Cerebellar cortex (tissue), 1 donor: ENCODE results near the gene FADS1.

ENCODE experiments used
- DNase-seq: peaks from one replicate; pipeline ENCODE4 v3.0.0-alpha.2; 2015; ENCODE audit warnings: low spot score

The FADS1 gene

DNA sequence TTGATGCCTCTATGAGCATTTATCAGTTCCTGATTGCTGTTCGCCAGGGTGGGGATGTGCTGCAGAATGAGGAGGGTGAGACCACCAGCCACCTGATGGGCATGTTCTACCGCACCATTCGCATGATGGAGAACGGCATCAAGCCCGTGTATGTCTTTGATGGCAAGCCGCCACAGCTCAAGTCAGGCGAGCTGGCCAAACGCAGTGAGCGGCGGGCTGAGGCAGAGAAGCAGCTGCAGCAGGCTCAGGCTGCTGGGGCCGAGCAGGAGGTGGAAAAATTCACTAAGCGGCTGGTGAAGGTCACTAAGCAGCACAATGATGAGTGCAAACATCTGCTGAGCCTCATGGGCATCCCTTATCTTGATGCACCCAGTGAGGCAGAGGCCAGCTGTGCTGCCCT, 21.3 kb downstream of the FADS1 start:
- no peak for DNase-seq

DNA sequence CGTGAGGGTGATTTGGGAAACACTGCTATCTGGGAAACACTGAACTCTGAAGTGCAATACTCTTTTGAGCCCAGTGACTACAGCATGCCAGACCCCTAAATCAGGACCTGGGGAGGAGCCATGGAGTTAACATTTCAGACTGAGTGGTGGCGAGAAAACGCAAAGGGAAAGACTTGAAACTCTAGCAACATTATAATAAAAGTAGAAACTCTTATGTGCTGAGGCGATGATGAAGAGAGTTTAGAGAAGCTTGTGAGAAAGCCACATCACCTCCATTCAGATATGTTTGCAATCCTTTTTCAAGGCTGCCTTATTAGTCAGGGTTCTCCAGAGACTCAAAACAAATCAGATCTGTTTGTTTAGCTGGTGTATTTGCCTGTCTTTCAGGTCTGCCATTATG, 22.2 kb downstream of the FADS1 start:
- DNase-seq: no peak

DNA sequence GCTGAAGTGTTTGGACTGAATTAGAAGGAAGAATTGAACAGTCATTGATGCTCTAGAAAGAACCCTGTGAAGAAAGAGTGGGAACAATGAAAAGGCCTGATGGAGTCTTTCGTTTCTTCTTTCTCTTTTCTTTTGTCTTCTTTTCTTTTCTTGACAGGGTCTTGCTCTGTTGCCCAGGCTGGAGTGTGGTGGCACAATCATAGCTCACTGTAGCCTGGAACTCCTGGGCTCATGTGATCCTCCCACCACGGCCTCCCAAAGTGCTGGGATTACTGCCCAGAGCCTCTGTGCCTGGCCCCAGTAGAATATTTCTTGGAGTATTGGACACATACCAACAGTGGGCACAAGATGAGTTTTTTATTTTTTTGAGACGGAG, 23.0 kb downstream of the FADS1 start:
- DNase-seq: no peak

DNA sequence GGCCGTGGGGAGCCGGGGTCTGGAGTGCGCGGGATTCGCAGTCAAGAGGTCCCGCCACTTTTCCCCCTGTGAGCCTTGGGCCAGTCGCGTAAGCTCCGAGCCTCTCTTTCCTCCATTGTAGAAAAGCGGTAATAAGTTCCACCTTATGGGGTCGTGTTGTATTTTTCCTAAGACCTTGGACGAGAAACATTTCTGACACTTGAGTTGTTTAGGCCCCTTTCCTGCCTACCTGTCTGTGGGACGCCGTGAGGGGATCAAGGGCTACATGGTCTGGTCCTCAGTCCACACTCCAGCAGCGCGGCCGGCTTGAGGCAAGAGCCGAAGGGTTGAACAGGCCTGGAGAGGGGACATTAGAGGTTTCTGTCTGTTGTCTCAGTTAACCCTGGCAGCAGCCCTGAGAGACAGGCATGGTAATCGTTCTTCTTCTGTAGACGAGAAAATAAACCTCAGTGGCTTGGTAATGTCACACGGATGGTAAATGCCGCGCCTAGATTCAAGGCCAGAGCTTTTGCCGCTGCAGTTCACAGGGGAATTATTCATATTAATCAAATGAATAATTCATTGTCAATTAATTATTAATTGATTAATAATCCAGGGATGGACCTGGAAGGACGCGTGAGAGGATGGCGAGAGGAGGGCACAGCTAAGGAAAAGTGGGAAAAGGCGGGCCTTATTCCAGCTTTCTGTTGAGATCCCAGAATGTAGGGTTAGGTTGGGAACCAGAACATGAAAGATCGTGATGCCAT, 23.5 kb downstream of the FADS1 start:
- DNase-seq: peak; percentile 20

DNA sequence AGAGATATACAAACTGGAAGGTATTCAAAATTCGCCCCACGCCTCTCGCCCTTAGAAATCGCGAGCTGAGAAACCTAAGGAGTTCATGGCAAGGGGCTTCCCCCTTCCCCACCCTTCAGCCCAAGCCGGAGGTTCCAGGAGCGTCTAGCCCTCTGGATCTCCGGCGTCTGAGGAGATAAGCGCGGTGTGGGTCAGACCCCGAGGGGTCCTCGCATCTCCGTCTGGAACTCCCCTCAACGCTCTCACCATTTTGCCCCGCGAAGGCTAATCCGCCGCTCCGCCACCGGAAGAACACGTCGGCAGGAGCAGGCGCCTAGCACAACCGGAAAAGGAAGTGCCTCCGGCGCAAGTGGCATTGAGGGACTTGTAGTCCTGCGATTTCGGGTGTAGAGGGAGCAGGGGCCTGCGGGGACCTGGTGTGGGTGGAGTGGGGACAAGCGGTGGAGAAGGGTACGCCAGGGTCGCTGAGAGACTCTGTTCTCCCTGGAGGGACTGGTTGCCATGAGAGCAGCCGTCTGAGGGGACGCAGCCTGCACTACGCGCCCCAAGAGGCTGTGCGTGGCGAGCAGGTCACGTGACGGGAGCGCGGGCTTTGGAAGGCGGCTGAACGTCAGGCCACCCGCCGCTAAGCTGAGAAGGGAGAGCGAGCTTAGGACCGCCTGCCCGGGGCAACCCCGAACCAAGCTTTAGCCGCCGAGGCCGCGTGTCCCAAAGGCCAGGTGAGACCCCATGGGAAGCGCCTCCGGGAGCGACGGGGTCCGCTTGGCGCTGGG, 24.3 kb downstream of the FADS1 start, which contains the start of the genes FEN1 and TMEM258:
Gene FEN1, plus strand, starts transcription at position 602 of the 773 bp plus-strand sequence. CDS start 2,451 bp downstream, outside the sequence.
Gene TMEM258, minus strand, starts transcription at position 290 of the 773 bp plus-strand sequence. Its CDS starts 41 bp downstream, at position 249.
- DNase-seq: peak; percentile 95

DNA sequence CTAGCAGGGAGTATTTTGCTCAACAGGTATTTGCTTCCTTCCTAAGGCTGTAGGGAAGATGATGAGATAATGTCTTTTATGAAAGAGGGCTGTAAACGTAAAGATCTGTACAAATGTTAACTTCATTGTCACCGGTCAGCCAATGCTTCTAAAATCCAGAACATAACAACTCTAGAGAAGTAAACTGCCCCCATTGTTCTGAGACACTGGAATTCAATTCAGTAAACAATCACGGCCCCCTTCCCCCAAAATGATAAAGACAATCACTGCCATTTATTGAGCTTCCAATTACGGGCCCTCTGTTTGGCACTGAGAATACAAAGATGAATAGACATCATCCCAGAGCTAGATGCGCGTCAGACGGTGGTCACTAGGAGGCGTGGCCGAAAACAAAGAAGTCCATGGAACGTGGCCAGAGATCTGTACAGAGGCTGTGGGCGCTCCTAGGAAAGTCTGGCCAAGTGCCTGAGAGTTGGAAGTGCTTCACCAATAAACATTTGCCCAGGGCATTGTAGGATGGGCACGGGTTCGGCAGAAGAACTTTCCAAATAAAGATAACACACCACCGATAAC, 25.0 kb downstream of the FADS1 start:
- DNase-seq: peak; percentile 73

DNA sequence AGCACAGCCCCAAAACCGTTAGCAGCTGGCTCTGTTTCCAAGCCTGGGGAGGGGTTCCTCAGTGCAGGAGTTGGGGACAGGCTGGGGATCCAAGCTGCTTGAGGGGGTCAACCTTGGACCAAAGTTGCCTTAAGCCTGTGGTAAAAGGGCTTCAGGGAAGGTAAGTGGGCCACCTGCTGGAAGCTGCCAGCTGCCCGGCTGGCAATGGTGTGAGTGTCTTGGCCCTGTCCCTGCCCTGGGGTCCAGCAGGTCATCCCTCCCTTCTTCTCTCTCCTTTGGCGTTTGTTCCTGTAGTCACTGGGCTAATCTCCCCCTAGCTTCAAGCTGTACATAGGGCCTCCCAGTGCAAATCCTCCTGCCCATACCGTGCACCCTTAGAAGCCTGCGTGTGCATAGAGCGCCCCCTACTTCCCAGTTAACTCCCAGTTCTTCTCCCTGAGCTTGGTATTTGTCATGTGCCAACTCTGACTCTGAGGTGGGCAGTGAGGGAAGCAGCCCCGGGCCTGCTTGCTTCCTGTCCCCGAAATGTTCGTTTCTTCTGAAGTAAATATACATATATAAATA, 28.8 kb downstream of the FADS1 start:
- peak; percentile 68 for DNase-seq

DNA sequence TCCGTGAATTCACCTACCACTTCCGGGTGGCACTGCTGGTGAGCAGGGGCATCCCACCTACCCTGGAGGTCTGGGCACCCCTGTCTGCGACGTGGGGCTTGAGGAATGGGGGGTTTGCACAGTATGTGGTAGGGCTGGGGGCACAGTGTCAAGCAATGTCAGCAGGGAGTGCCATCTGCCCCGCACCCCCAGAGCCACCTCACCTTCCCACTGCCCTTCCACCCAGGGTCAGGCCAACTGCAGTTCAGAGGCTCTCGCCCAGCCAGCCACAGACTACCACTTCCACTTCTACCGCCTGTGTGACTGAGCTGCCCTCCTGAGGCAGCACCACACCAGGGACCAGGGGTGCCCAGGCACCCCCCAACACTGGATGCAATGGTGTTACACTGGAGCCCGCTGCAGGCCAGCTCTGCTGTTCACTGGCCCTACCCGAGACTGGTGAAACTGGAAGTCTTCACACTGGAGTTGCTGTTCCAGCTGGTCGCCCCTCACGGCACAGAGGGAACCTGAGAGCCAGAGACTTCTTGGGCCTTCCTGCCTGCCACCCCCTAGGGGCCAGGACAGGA, 30.9 kb downstream of the FADS1 start:
- DNase-seq: no peak

DNA sequence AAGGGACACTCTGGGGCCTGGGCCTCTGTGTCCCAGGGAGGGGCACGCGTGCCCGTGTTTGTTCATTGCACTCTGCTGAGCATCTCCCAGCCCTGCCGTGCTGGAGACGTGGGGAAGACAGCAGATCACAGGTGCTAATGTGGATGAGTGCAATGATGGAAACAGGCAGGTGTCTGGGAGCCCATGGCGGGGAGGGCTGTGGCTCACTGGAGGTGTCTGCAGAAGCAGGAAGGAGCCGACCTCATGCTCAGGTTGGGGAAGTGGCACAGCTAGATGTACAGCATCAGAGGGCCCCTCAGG, 32.3 kb downstream of the FADS1 start:
- DNase-seq: no peak

DNA sequence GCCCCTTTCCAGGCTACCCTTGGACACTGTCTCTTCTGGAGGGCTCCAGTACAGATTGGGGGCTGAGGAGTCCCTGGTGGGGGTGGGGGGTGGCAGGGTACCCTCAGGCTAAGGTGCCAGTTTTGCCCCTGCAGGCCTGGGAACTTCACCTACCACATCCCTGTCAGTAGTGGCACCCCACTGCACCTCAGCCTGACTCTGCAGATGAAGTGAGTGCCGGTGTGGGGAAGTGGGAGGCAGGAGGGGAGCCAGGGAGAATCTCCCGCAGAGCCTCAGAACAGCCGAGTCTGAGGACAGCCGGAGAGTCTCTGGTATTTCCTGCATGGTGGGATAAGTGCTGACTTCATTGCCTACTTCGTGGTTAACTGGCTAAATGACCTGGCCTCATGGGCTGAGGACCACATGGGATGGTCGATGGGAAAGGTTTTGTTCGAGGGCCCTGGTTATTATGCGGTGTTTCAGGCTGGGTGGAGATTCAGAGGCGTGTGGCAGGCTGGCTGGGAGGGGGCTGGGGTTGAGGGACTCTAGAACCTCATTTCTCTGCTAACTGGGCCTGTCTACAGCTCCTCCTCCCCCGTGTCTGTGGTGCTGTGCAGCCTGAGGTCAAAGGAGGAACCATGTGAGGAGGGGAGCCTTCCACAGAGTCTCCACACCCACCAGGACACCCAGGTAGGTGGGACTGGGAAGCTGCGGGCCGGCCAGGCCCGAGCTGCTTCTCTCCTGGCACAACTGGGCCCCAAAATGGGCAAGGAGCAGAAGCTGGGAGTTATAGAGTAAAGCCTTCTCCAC, 32.9 kb downstream of the FADS1 start:
- DNase-seq: no peak

DNA sequence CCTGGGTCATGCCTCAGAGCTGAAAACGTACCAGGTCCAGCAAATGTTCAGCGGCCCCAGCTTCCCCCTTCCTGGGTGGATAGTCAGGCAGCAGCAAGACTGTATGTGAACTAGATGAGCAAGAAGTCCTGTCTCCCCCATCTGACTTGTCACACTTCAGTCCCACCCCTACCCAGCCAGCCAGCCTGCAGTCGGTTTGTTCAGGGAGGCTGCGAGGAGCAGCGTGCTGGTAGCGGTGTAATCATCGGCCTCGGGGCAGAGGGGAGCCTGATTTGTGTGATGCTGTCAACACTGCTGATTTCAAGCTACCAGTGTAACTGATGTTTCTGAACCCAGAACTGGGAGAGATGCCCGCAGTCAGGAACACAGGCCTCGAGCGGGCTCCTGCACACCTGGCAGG, 34.0 kb downstream of the FADS1 start:
- no peak for DNase-seq

DNA sequence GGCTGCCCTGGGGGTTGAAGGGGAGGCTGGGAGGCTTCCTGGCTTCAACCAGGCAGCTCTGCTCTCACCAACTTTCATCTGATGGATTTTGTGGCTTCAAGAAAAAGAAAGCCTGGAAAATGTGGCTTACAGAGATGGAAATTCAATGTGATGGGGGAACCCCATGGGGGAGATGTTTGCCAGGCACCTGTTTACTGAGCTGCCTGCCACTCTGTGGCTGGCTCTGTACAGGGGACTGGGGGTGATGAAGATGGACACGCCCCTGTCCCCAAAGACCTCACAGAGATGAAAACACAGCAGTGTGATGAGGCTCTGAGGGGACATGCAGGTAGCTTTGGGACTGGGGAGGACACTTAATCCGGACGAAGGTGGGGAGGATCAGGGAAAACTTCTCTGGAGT, 34.5 kb downstream of the FADS1 start:
- DNase-seq: no peak

DNA sequence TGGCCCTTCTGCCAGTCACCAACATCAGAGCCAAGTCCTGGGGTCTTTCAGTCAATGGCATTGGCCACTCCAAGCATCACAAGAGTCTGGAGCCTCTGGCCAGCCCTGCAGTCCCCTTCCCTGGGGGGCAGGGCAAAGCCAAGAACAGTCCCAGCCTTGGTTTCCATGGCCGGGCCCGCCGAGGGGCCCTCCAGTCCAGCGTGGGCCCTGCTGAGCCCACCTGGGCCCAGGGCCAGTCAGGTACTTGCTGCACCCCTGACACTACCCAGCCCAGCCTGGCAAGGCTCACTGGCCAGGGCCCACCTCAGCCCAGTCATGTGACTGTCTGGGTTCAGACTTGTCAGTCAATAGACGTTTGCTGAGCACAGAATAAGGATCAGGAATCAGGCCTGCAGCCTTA, 35.2 kb downstream of the FADS1 start:
- no peak for DNase-seq

DNA sequence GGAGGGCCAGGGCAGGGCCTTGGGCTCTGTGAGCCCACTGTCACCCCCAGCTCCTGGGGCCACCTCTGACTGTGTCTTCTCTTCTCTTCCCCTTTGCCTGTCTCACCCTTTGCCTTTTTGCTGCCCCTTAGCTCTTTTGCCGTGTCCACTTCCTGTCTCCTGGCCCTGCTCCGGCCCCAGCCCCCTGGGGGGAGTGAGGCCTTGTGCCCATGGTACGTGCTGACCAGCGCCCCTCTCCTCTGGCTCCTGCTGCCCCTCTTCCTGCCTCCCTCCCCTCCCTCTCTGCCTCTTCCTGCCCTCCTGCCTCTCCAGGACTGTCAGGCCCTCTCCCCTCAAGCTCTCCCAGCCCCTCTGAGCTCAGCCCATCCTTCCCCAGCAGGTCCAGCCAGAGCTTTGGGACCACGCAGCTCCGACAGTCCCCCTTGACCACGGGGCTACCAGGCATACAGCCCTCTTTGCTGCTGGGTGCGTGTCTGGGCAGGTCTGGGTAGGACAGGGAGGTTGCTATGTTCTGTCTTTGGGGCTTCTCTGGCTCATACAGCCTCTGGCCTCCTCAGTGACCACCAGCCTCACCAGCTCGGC, 36.1 kb downstream of the FADS1 start:
- DNase-seq: no peak

DNA sequence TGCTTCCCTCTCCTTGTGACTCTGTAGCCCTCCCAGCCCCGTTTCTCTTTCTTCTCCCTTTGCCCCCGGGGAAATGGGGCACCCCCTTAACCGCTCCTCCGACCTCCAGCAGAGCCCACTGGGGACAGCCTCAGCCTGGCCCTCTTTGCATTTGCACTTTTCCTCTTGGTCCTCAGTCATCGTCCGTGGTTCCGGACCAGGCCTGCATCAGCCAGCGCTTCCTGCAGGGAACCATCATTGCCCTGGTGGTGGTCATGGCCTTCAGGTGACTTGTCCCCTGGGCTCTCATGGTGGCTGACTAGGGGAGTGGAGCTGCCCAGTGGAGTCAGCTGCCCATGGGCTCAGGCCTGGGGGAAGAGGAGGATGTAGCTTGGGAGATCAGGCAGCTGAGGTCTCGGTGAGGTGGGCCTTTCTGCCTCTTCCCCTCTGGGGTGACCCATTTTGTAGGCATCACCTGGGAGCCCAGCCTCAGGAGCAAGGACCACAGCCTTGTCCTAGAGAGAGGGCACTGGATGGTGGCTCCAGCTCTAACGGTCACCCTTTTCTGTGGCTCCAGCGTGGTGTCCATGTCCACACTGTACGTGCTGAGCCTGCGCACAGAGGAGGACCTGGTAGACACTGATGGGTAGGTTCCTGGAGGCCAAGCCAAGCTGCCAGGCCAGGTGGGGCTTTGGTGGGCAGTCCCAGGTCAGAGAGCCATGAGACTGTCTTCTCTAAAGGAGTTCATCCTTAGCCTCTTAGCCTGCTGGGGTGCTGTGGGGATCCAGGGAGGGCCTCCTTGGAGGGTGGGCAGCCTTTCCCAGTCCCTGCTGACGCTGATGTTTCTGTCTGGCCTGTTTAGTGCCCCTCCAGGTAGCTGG, 36.9 kb downstream of the FADS1 start:
- DNase-seq: no peak

DNA sequence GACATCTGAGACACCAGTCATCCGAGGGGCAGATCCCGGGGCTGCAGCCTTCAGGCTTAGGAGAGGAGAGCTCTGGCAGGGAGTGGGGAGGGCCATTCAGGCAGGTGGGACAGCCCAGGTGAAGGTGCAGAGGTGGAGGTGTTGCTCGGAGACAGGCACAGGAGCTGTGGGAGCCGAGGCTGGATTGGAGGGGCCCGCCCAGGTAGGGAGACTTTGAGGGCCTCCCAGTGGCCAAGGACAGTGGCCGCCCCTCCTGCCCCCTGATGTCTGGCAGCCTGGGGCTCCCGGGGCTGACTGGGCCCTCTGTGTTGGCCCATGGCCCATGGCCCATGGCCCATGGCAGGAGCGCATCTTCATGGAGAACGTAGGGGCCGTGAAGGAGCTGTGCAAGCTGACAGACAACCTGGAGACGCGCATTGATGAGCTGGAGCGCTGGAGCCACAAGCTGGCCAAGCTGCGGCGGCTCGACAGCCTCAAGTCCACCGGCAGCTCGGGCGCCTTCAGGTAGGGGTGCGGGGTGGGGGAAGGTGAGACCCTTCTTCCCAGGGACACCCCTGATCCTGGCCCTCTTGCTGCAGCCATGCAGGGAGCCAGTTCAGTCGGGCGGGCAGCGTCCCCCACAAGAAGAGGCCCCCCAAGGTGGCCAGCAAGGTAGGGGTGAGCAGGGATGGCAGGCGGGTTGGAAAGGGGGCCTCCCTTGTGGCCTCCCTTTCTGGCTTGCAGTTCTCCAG, 37.7 kb downstream of the FADS1 start:
- DNase-seq: no peak

DNA sequence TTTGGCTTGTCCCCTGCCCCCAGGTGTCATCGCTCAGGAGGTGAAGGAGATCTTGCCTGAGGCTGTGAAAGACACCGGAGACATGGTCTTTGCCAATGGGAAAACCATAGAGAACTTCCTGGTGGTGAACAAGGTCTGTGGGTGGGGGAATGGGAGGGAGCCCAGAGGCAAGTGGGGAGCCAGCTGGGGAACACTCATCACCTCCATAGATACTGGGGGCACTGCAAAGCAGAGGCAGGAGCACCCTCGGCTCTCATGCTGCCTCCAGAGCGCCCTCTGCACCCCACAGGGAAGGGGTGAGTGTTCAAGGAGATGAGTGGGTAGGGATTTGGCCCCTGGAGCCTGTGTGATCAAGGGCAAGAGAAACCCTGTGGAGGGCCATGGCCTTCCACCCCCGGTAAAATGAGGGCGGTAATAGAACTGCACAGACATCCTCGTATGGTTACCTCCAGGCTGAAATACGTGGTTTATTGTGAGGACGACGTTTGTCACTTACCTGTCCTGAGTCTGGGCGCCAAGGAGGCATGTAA, 38.4 kb downstream of the FADS1 start:
- DNase-seq: no peak

DNA sequence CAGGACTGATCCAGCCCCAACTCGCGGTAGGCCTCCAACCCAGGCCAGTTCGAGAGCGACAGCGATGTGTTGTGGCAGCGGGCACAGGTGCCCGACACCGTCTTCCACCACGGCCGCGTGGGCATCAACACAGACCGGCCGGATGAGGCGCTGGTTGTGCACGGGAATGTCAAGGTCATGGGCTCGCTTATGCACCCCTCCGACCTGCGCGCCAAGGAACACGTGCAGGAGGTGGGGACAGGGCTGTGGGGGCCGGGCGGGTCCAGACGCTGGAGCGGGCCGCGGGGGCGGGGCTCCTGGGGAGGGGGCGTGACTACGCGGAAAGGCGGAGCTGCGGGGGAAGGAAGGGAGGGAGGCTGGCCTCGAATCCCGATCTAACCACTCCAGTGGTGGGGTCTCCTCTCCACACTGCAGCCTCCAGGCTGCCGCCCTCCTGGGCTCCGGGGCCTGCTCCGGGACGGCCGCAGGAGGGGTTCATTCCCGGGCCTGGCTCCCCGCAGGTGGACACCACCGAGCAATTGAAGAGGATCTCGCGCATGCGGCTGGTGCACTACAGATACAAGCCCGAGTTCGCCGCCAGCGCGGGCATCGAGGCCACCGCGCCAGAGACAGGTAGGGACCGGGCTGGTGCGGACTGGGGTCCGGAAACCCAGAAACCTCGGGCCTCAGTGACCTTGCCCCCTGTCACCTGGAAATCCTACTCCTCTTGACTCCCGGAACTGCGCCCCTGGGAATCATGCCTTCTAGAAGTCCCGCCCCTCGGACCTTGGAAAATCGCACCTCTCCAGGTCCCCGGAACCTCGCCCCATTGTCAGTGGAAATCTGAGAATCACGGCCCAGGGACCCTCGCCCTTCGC, 39.3 kb downstream of the FADS1 start:
- DNase-seq: no peak
